WERI-Rb-1 (cell line): ENCODE data around the gene ELN.

ENCODE experiments used
- DNase-seq: peaks from one replicate; pipeline ENCODE4 v3.0.0-alpha.2; 2020
- H3K27ac ChIP-seq: fragments of 250-450 bp; sonication (Bioruptor Pico); 2 replicates; pipeline ENCODE4 v1.5.1; 2020; ENCODE audit warnings: mild to moderate bottlenecking, moderate library complexity
- H3K27me3 ChIP-seq: fragments of 250-450 bp; sonication (Bioruptor Pico); 2 replicates; pipeline ENCODE4 v1.5.1; 2021; ENCODE audit warnings: mild to moderate bottlenecking, low read depth, moderate library complexity; ENCODE audit not compliant: insufficient read depth, severe bottlenecking
- H3K36me3 ChIP-seq: fragments of 250-450 bp; sonication (Bioruptor Pico); 2 replicates; pipeline ENCODE4 v1.5.1; 2020; ENCODE audit warnings: mild to moderate bottlenecking, moderate library complexity
- H3K4me3 ChIP-seq: 2 replicates; pipeline ENCODE4 v1.5.1; 2011; ENCODE audit warnings: low read depth, mild to moderate bottlenecking, control low read depth, low read length
- H3K9me3 ChIP-seq: fragments of 250-450 bp; sonication (Bioruptor Pico); 2 replicates; pipeline ENCODE4 v1.5.1; 2021; ENCODE audit warnings: mild to moderate bottlenecking, moderate library complexity; ENCODE audit not compliant: severe bottlenecking
- CTCF ChIP-seq: IDR thresholded peaks from 2 replicates; pipeline ENCODE4 v1.5.1; 2011; ENCODE audit warnings: low read depth, mild to moderate bottlenecking, control low read depth, inconsistent platforms, low read length

The ELN gene

GRCh38 chr7:73995821-73996511 lies 32.0 kb upstream of the ELN start:
- no peak overlapping the region for H3K4me3 ChIP-seq
- no peaks in the 10 kb centered on the region for H3K27me3 ChIP-seq
- no peak for TF ChIP-seq CTCF
- H3K9me3 ChIP-seq: peaks cover 17% of the 10 kb centered on the region
- DNase-seq: no peak
- no peaks in the 10 kb centered on the region for H3K36me3 ChIP-seq
- H3K27ac ChIP-seq: no peak overlapping the region

- Histone ChIP-seq H3K27me3 (no peaks in the 10 kb centered on the region), H3K9me3 (peaks cover 17% of the 10 kb centered on the region), H3K36me3 (no peaks in the 10 kb centered on the region), H3K4me3 (no peak overlapping the region), H3K27ac (no peak overlapping the region)
- TF ChIP-seq CTCF: no peak
- no peak for DNase-seq
Observed at GRCh38 chr7:73997056-73997455, 30.9 kb upstream of the ELN start.

- Histone ChIP-seq H3K36me3 (no peaks in the 10 kb centered on the region), H3K27ac (no peak overlapping the region), H3K9me3 (peaks cover 12% of the 10 kb centered on the region), H3K27me3 (no peaks in the 10 kb centered on the region), H3K4me3 (no peak overlapping the region)
- no peak for TF ChIP-seq CTCF
- no peak for DNase-seq
Observed at GRCh38 chr7:73999664-74000435, 28.1 kb upstream of the ELN start.

GRCh38 chr7:74000489-74001149 lies 27.4 kb upstream of the ELN start:
- no peak for TF ChIP-seq CTCF
- H3K27ac ChIP-seq: no peak overlapping the region
- DNase-seq: no peak
- no peak overlapping the region for H3K4me3 ChIP-seq
- no peaks in the 10 kb centered on the region for H3K36me3 ChIP-seq
- H3K9me3 ChIP-seq: peaks cover 5% of the 10 kb centered on the region
- no peaks in the 10 kb centered on the region for H3K27me3 ChIP-seq

GRCh38 chr7:74001150-74001494 lies 26.9 kb upstream of the ELN start:
- H3K36me3 ChIP-seq: no peaks in the 10 kb centered on the region
- no peak for DNase-seq
- no peak overlapping the region for H3K27ac ChIP-seq
- no peaks in the 10 kb centered on the region for H3K9me3 ChIP-seq
- H3K4me3 ChIP-seq: no peak overlapping the region
- TF ChIP-seq CTCF: no peak
- H3K27me3 ChIP-seq: no peaks in the 10 kb centered on the region
